Kidney epithelial cell (primary cell): ENCODE measurements around the gene ZNF627. TPM values are rescaled to one million over a fixed set of nuclear protein-coding genes. Genes with fewer than 3 reads are reported as not detected.

Source experiments
- DNase-seq: peaks from one replicate; pipeline ENCODE4 v3.0.0-alpha.2; 2010; ENCODE audit warnings: low read depth
- H3K27me3 ChIP-seq: 2 replicates; pipeline ENCODE4 v1.6.0; 2011; ENCODE audit warnings: low read length; ENCODE audit not compliant: control insufficient read depth, insufficient read depth
- H3K36me3 ChIP-seq: 2 replicates; pipeline ENCODE4 v1.5.1; 2011; ENCODE audit warnings: low read length; ENCODE audit not compliant: control insufficient read depth, insufficient read depth
- H3K4me3 ChIP-seq: 2 replicates; pipeline ENCODE4 v1.5.1; 2011; ENCODE audit warnings: low read depth, mild to moderate bottlenecking, control low read depth, low read length
- CTCF ChIP-seq: IDR thresholded peaks from 2 replicates; pipeline ENCODE4 v1.5.1; 2011; ENCODE audit warnings: mild to moderate bottlenecking, moderate library complexity, low read length, control low read depth, inconsistent platforms; ENCODE audit not compliant: insufficient read depth, poor library complexity, severe bottlenecking
- total RNA-seq: library from RNA; depleted of rRNA; stranded (reverse); fragments of >200 nt; gene quantifications from 2 replicates; pipeline ENCODE4 v1.2.3, GENCODE V29; 2015

The ZNF627 gene
- total RNA-seq, 1 donor from 2014 or later, result 23.1 TPM

DNA sequence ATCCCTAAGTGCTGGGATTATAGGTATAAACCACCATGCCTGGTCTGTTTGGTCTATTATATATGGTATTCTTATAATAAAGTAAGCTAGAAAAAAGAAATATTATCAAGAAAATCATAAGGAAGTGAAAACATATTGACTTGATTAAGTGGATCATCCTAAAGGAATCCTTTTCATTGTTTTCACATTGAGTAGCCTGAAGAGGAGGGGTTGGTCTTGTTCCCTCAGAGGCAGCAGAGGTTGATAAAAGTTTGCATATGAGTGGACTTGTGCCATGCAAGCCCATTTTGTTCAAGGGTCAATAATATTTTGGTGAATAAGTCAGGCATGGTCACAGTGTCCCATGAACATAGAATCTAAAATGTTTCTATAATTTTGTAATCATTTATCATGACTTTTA is 52.7 kb downstream of the ZNF627 start:
- no peaks in the 10 kb centered on the region for H3K36me3 ChIP-seq
- TF ChIP-seq CTCF, result no peak
- no peak for DNase-seq
- no peak overlapping the region for H3K4me3 ChIP-seq
- no peaks in the 10 kb centered on the region for H3K27me3 ChIP-seq

DNA sequence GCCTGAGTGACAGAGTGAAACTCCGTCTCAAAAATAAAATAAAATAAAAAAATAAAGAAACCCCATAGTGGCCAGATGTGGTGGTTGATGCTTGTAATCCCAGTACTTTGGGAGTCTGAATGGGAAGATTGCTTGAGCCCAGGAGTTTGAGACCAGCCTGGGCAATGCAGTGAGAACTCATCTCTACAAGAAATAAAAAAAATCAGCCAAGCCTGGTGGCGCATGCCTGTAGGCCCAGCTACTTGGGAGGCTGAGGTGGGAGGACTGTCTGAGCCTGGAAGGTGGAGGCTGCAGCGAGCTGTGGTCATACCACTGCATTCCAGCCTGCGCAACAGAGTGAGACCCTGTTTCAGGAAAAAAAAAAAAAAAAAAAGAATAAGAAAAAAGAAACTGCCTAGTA is 53.8 kb downstream of the ZNF627 start:
- no peaks in the 10 kb centered on the region for H3K27me3 ChIP-seq
- no peak for TF ChIP-seq CTCF
- no peak for DNase-seq
- H3K4me3 ChIP-seq, result no peak overlapping the region
- H3K36me3 ChIP-seq, result no peaks in the 10 kb centered on the region

DNA sequence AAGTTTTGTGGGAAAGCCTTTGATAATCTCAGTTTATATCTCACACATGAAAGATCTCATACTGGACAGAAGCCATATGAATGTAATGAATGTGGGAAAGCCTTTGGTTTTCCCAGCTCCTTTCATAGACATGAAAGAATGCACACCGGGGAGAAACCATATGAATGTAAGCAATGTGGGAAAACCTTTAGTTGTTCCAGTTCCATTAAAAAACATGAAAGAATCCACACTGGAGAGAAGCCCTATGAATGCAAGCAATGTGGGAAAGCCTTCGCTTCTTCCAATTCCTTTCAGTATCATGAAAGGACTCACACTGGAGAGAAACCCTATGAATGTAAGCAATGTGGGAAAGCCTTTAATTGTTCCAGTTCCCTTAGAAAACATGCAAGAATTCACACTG is 54.8 kb downstream of the ZNF627 start:
- no peak for TF ChIP-seq CTCF
- H3K4me3 ChIP-seq, result no peak overlapping the region
- no peaks in the 10 kb centered on the region for H3K27me3 ChIP-seq
- DNase-seq, result no peak
- H3K36me3 ChIP-seq, result no peaks in the 10 kb centered on the region

DNA sequence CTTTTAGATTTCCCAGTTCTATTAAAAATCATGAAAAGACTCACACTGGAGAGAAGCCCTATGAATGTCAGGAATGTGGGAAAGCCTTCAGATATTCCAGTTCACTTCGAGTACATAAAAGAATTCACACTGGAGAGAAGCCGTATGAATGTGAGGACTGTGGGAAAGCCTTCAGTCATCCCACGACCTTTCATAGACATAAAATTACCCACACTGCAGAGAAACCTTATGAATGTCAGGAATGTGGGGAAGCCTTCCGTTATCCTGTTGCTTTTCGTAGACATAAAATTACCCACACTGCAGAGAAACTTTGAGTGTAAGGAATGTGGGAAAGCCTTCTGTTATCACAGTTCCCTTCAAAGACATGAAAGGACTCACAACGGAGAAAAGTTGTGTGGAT is 55.2 kb downstream of the ZNF627 start:
- Histone ChIP-seq H3K27me3 (no peaks in the 10 kb centered on the region), H3K4me3 (no peak overlapping the region), H3K36me3 (no peaks in the 10 kb centered on the region)
- DNase-seq, result no peak
- TF ChIP-seq CTCF, result no peak

DNA sequence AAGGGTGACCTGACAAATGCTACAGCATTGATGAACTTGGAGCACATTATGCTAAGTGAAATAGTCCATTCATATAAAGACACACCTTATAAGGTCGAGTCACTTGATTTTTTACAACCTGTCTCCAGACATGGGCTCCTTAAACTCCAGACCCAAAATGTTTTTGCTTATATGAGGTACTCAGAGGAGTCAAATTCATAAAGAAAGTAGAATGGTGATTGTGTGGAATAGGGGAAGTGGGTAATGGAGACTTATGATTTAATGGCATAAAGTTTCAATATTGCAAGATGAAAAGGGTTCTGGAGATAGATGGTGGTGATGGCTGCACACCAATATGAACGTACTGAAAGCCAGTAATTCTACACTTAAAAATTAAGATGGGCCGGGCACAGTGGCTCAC is 59.3 kb downstream of the ZNF627 start:
- Histone ChIP-seq H3K4me3 (no peak overlapping the region), H3K36me3 (no peaks in the 10 kb centered on the region), H3K27me3 (no peaks in the 10 kb centered on the region)
- TF ChIP-seq CTCF, result no peak
- no peak for DNase-seq

DNA sequence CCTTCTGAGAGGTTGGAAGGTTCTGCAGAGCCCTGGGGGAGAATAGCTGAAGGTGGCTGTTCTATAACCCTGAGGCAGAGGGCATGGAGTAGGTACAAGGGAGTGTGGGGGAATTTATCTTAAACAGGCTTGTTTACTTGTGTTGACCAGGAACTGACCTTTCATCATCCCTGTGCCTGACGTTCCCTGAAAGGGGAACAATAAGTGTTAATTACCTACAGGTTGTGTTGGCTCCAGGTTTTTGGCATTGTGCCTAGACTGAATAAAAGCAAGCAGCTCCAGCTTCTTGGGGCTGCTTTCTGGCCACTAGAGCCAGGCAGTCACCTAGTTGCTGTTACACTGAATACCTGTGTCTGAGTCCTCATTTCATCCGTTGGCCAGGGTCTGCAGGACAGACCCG is 60.0 kb downstream of the ZNF627 start:
- DNase-seq, result no peak
- H3K4me3 ChIP-seq, result no peak overlapping the region
- no peak for TF ChIP-seq CTCF
- H3K27me3 ChIP-seq, result no peaks in the 10 kb centered on the region
- no peaks in the 10 kb centered on the region for H3K36me3 ChIP-seq
